Heart left ventricle (tissue), 13 donors: ENCODE results near the gene PTPN5.

ENCODE experiments used
- POLR2A ChIP-seq, 2 donors: fragments of 450-650 bp; IDR thresholded peaks; one replicate each; pipeline ENCODE4 v1.6.1; 2017; ENCODE audit warnings: antibody characterized with exemption in 2 of 2, mild to moderate bottlenecking in 2 of 2, moderate library complexity in 2 of 2
- TF ChIP-seq, protein P1 (sequence below), 12 donors: fragments of 200-600 bp; sonication (generic) in 4 of 12; IDR thresholded peaks; one replicate each; pipeline versions ENCODE4 v1.5.0 to v1.8.0; 2018 to 2022; ENCODE audit warnings: antibody characterized with exemption in 12 of 12, mild to moderate bottlenecking in 5 of 12
- donor health status: ischemic (EF 13 %, LVEDD 7.1; RV severe dilation, severe dysfunction).
- donor health status: DM: no; HTN: yes; CAD: no.
- donor health status: DM: no; HTN: no; CAD: no.
- donor health status: ischemic (EF 25% LVEDD 6.9; RV normal size, moderate dysfunction).
- donor health status: ischemic (EF 25% LVEDD 5.7; RV mildly dilated, moderate dysfunction).
- donor health status: ischemic (EF 35%, LVEDD 5.7; RV mildly dilated, moderate dysfunction).
- donor health status: nonischemic (EF 11% LVEDD 7.7; RV severe dilation, severe dysfunction).
- donor health status: DM: yes; HTN: yes; CAD: no.
- donor health status: PGD.
- donor health status: ischemic (EF 29% LVEDD 5.4; RV normal size, mild dysfunction).
- donor health status: nonischemic (EF 23%, LVEDD 6.1; RV moderate dilation, normal function).

GRCh38 chr11:18721561-18722292 lies 69.9 kb downstream of the PTPN5 start:
- TF ChIP-seq, protein P1, sequence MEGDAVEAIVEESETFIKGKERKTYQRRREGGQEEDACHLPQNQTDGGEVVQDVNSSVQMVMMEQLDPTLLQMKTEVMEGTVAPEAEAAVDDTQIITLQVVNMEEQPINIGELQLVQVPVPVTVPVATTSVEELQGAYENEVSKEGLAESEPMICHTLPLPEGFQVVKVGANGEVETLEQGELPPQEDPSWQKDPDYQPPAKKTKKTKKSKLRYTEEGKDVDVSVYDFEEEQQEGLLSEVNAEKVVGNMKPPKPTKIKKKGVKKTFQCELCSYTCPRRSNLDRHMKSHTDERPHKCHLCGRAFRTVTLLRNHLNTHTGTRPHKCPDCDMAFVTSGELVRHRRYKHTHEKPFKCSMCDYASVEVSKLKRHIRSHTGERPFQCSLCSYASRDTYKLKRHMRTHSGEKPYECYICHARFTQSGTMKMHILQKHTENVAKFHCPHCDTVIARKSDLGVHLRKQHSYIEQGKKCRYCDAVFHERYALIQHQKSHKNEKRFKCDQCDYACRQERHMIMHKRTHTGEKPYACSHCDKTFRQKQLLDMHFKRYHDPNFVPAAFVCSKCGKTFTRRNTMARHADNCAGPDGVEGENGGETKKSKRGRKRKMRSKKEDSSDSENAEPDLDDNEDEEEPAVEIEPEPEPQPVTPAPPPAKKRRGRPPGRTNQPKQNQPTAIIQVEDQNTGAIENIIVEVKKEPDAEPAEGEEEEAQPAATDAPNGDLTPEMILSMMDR (IDR thresholded peaks at IDR 0.05), result peak; percentile 52 to 86 (median 73)
- no peak for TF ChIP-seq POLR2A (IDR thresholded peaks at IDR 0.05)
